HG02642 (cell line): Measurements from ENCODE around the gene DNLZ.
A peak's percentile ranks its signal among the peaks of the same experiment; 100 is the strongest.
"Not testable (repeated sequence)": the region's sequence is repeated elsewhere in the genome, so short reads cannot be mapped to it uniquely, and the experiment has no call there.

Experiments used
- ATAC-seq: cut with Tn5 transposase; IDR thresholded peaks from one replicate; pipeline ENCODE4 v1.9.1; 2021; ENCODE audit warnings: mild to moderate bottlenecking; ENCODE audit not compliant: unreplicated experiment, poor library complexity

Gene DNLZ

GRCh38 chr9:136363949-136364748, 605 bp upstream of the DNLZ start:
- peak; percentile 10 for ATAC-seq

- no peak for ATAC-seq
Observed at GRCh38 chr9:136362450-136362784, 1.1 kb downstream of the DNLZ start.

- ATAC-seq = no peak
Observed at GRCh38 chr9:136361754-136362449, 1.6 kb downstream of the DNLZ start.

GRCh38 chr9:136361047-136361753, 2.3 kb downstream of the DNLZ start:
- no peak for ATAC-seq

- ATAC-seq = no peak
Observed at GRCh38 chr9:136359774-136360718, 3.5 kb downstream of the DNLZ start.

- ATAC-seq = no peak
Observed at GRCh38 chr9:136358888-136359287, 4.7 kb downstream of the DNLZ start.

GRCh38 chr9:136358016-136358415, 5.5 kb downstream of the DNLZ start:
- ATAC-seq = no peak

- no peak for ATAC-seq
Observed at GRCh38 chr9:136357202-136357725, 6.3 kb downstream of the DNLZ start.

GRCh38 chr9:136355616-136356557, 7.7 kb downstream of the DNLZ start:
- no peak for ATAC-seq

GRCh38 chr9:136354592-136355085, 8.9 kb downstream of the DNLZ start:
- ATAC-seq = no peak

GRCh38 chr9:136353757-136354488, 9.6 kb downstream of the DNLZ start:
- no peak for ATAC-seq

GRCh38 chr9:136353088-136353487, 10.5 kb downstream of the DNLZ start:
- ATAC-seq = no peak

GRCh38 chr9:136352682-136353081, 10.9 kb downstream of the DNLZ start:
- no peak for ATAC-seq

GRCh38 chr9:136351868-136352267, 11.7 kb downstream of the DNLZ start:
- not testable (repeated sequence) for ATAC-seq

GRCh38 chr9:136351252-136351800, 12.2 kb downstream of the DNLZ start:
- no peak for ATAC-seq

- ATAC-seq = no peak
Observed at GRCh38 chr9:136349546-136349945, 14.0 kb downstream of the DNLZ start.

GRCh38 chr9:136348691-136349090, 14.9 kb downstream of the DNLZ start:
- ATAC-seq = no peak
